ENCODE results near the gene PVR. TPM values are rescaled to one million over a fixed set of nuclear protein-coding genes. Genes with fewer than 3 reads are reported as not detected.

PVR gene, protein sequence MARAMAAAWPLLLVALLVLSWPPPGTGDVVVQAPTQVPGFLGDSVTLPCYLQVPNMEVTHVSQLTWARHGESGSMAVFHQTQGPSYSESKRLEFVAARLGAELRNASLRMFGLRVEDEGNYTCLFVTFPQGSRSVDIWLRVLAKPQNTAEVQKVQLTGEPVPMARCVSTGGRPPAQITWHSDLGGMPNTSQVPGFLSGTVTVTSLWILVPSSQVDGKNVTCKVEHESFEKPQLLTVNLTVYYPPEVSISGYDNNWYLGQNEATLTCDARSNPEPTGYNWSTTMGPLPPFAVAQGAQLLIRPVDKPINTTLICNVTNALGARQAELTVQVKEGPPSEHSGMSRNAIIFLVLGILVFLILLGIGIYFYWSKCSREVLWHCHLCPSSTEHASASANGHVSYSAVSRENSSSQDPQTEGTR
- 10 to 100 TPM in 7 of 8 experiments, 1 to 10 TPM in 1; 9.7 to 62.3 (median 32.0) TPM for total RNA-seq

DNA sequence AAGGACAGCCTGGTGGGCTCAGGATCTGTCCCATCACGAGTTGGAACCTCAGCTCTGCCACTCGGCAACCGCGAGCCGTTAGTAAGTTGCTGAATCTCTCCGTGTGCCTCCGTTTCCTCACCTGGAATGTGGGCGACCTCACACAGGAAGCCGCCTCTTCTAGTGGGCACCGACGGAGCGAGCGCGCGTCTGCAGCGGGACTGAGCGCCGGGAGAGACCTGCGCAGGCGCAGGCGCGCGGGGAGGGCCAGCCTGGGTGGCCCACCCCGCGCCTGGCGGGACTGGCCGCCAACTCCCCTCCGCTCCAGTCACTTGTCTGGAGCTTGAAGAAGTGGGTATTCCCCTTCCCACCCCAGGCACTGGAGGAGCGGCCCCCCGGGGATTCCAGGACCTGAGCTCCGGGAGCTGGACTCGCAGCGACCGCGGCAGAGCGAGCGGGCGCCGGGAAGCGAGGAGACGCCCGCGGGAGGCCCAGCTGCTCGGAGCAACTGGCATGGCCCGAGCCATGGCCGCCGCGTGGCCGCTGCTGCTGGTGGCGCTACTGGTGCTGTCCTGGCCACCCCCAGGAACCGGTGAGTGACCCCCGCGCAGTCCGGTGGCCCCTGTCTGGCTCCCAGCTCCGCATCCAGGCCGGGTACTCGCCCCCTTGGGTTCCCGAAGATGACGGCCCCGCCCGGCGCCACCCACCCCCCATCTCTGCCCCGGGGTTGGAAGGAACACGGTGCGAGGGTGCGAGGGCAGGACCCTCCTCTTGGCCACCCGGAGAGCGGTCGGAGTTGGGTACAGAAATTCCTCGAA lies at the start of gene PVR:
Gene PVR, plus strand, starts transcription at position 306 of the 797 bp plus-strand sequence. Its CDS starts 187 bp downstream, at position 493.
- peak within 1 kb of the TSS; percentile 8 to 39 for H3K27ac ChIP-seq
- H3K4me3 ChIP-seq: peak within 1 kb of the TSS; percentile 53 to 91 (median 62)
- 0 to 6% (median 0%) methylated on average over 3 to 7 of the region's 70 CpGs; no CpG with 5 or more reads in 7 of the 10 experiments for WGBS, 10 experiments
- in situ Hi-C loops (cut with MboI; ENCODE audit: low pct_unique_long_range_greater_than_20kb in 2 of 9, low sequenced_read_pairs in 9 of 9, unreplicated experiment in 9 of 9): no loop called here
- peak; percentile 74 to 89 (median 86) for ATAC-seq (replicated peaks in 6 of 8)
- H3K4me1 ChIP-seq (replicated peaks in 1 of 2): no peaks in the 10 kb centered on the region

DNA sequence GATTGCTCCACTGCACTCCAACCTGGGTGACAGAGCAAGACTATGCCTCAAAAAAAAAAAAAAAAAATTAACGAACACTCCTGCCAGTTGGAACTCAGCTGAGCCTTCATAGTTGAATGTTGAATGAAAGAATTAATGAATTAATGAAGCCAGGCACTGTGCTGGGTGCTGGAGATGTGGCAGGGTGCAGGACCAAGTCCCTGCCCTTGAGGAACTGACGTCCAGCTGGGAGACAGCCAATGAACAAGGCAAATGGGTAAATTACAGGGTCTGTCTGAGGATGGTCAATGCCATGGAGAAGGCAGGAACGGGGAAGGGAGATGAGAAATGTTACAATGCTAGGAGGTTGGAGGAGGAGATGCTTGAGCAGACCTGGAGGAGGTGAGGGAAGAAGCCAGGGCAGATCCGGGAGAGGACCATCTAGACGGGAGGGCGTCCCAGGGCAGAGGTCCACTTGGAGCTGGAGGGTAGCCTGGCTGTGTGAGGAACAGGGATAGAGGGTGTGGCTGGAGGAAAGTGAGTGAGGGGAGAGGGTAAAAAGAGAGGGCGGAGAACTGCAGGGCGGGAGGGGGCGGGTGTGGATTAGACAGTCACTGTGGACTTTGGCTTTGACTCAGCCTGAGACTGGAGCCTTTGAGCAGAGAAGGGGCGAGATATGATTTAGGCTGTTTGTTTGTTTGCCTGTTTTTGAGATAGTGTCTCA lies 47.1 kb upstream of the PVR start:
- Histone ChIP-seq H3K4me3 (no peak overlapping the region), H3K27ac (no peak overlapping the region), H3K4me1 (replicated peaks in 1 of 2) (no peaks in the 10 kb centered on the region)
- in situ Hi-C loops (cut with MboI; ENCODE audit: low pct_unique_long_range_greater_than_20kb in 2 of 9, low sequenced_read_pairs in 9 of 9, unreplicated experiment in 9 of 9): no loop called here
- ATAC-seq (replicated peaks in 6 of 8): peak in 1 of 8 experiments; percentile 18
- WGBS, 10 experiments: 50 to 100% (median 85%) methylated on average over 1 to 5 of the region's 10 CpGs; no CpG with 5 or more reads in 1 of the 10 experiments

DNA sequence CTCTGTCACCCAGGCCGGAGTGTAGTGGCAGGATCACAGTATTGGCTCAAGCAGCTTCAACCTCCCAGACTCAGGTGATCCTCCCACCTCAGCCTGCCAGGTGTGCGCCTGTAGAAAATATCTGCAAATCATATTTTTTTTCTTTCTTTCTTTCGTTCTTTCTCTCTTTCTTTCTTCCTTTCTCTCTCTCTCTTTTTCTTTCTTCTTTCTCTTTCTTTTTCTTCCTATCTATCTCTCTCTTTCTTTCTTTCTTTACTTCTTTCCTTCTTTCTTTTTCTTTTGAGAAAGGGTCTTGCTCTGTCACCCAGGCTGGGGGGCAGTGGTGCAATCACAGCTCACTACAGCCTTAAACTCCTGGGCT lies 46.6 kb upstream of the PVR start:
- in situ Hi-C loops (cut with MboI; ENCODE audit: low pct_unique_long_range_greater_than_20kb in 2 of 9, low sequenced_read_pairs in 9 of 9, unreplicated experiment in 9 of 9): no loop called here
- Histone ChIP-seq H3K4me1 (replicated peaks in 1 of 2) (no peaks in the 10 kb centered on the region), H3K4me3 (no peak overlapping the region), H3K27ac (no peak overlapping the region)
- no peak for ATAC-seq (replicated peaks in 6 of 8)
- 63 to 100% (median 81%) methylated on average over 1 to 3 of the region's 3 CpGs for WGBS, 10 experiments

DNA sequence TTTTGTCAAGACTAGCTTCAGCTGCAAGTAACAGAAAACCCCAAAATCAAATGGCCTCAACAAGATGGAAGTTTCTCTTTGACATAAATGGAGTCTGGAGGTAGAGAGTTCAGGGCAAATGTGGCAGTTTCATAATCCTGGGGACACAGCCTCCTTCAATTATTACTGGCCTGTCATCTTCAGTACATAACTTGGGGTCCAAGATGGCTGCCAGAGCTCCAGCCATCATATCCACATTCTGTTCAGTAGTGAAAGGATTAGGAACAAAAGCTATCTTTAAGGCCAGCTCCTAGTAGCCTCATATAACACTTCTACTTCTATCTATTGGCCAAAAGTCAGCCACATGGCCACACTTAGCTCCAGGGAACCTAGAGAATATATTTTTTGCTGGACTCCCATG lies 45.4 kb upstream of the PVR start:
- in situ Hi-C loops (cut with MboI; ENCODE audit: low pct_unique_long_range_greater_than_20kb in 2 of 9, low sequenced_read_pairs in 9 of 9, unreplicated experiment in 9 of 9): no loop called here
- no peaks in the 10 kb centered on the region for H3K4me1 ChIP-seq (replicated peaks in 1 of 2)
- ATAC-seq (replicated peaks in 6 of 8): no peak
- no peak overlapping the region for H3K4me3 ChIP-seq
- no peak overlapping the region for H3K27ac ChIP-seq

DNA sequence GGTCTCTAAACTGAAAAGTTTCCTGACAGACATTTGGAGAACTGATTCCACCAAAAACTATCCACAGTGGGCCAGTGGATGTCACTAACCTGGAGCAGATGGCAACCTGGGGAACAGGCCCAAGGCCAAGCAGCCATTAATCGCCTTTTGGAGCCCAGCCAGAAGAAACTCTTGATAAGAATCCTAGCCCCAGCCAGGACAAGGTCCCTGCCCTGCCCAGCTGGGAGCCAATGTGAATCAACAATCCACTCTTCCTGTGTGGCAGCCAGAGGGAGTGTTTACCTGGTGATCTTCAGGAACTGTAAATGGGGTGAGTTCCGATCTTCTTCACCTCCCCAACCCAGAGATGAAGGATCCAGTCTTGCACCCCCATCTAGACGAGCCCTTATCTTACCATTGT lies 44.8 kb upstream of the PVR start:
- 75 to 80% (median 79%) methylated on average over 2 to 3 of the region's 3 CpGs; no CpG with 5 or more reads in 7 of the 10 experiments for WGBS, 10 experiments
- in situ Hi-C loops (cut with MboI; ENCODE audit: low pct_unique_long_range_greater_than_20kb in 2 of 9, low sequenced_read_pairs in 9 of 9, unreplicated experiment in 9 of 9): no loop called here
- H3K4me3 ChIP-seq: no peak overlapping the region
- no peaks in the 10 kb centered on the region for H3K4me1 ChIP-seq (replicated peaks in 1 of 2)
- no peak for ATAC-seq (replicated peaks in 6 of 8)
- H3K27ac ChIP-seq: no peak overlapping the region

DNA sequence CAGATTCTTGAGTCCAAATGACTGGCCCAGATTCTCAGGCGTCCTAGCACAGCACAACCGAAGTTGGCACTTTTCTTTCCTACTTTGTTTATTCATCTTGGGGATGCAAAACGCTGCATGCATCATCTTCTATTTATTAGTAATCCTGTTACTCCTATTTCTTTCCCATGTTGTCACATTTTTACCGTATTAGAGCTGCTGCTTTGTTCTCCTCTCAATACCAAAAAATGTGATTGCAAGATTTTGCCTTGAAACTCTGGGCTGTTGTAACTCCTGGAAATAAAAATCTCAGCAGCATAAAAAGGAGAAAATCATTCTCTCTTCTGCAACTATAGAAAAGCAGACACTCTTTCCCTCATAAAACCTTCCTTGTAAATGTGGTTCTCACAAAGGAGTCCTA lies 43.2 kb upstream of the PVR start:
- ATAC-seq (replicated peaks in 6 of 8): no peak

DNA sequence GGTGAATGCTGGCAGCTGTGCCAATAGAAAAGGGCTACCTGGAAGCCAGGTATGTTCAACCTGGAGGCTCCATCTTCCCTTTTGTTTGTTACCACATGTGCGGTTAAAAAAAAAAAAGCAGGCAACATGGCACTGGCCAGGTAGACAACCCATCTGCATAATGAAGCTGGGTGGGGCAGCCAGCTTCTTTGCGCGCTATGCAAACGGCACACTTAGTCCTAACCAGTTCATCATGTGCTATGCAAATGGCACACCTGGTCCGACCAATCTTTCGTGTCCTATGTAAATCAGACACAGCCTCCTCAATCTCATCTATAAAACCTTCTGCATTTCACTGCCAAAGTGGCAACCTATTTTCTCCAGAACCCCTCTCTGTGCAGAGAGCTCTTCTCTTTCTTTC lies 41.6 kb upstream of the PVR start:
- Histone ChIP-seq H3K4me3 (no peak overlapping the region), H3K4me1 (replicated peaks in 1 of 2) (no peaks in the 10 kb centered on the region), H3K27ac (no peak overlapping the region)
- 57 to 91% (median 82%) methylated on average over 2 to 5 of the region's 6 CpGs; no CpG with 5 or more reads in 3 of the 10 experiments for WGBS, 10 experiments
- ATAC-seq (replicated peaks in 6 of 8): peak in 2 of 8 experiments; percentile 16 to 89
- in situ Hi-C loops (cut with MboI; ENCODE audit: low pct_unique_long_range_greater_than_20kb in 2 of 9, low sequenced_read_pairs in 9 of 9, unreplicated experiment in 9 of 9): no loop called here

More for the DNA sequence above, 43.2 kb upstream of the PVR start:
- WGBS, 10 experiments: 0 to 80% (median 70%) methylated on average over 1 to 4 of the region's 4 CpGs; no CpG with 5 or more reads in 1 of the 10 experiments
- H3K27ac ChIP-seq: no peak overlapping the region
- no peak overlapping the region for H3K4me3 ChIP-seq
- in situ Hi-C loops (cut with MboI; ENCODE audit: low pct_unique_long_range_greater_than_20kb in 2 of 9, low sequenced_read_pairs in 9 of 9, unreplicated experiment in 9 of 9): no loop called here
- H3K4me1 ChIP-seq (replicated peaks in 1 of 2): no peaks in the 10 kb centered on the region

DNA sequence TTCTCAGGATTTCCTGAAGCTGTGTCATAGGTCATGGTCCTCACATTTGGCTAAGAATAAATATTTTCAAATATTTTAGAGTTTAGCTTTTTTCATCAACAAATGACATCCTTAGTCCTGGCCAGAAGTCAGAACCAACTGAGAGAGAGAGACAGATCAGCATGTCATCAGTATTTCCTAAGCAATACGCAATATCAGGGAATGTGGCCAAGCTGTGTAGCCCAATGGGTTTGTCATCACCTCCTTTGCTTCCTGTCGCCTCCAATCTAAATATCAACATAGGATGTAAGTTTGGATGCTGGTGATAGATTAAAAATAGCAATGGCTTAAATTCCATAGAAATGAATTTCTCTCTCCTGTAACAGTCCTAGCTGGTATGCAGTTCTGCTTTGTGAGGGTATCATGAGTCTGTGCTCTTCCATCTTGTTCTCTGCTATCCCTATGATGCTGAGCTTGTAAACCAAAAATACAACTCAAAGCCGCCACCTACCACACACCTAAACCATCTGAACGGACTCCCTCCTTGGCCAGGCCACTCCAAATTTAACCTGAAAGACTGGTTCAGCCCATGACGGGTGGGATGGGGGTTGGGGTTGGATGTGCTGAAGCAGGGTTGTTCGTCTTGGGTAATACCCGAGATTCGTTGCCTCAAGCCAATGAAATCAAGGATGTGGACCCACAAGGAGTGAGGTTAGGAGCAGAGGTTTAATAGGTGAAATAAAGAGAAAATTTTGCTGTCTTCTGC lies 40.3 kb upstream of the PVR start:
- H3K27ac ChIP-seq: no peak overlapping the region
- in situ Hi-C loops (cut with MboI; ENCODE audit: low pct_unique_long_range_greater_than_20kb in 2 of 9, low sequenced_read_pairs in 9 of 9, unreplicated experiment in 9 of 9): no loop called here
- no peak overlapping the region for H3K4me3 ChIP-seq
- WGBS, 10 experiments: 31 to 100% (median 71%) methylated on average over 1 to 7 of the region's 8 CpGs; no CpG with 5 or more reads in 2 of the 10 experiments
- no peaks in the 10 kb centered on the region for H3K4me1 ChIP-seq (replicated peaks in 1 of 2)
- peak in 1 of 8 experiments; percentile 34 for ATAC-seq (replicated peaks in 6 of 8)

DNA sequence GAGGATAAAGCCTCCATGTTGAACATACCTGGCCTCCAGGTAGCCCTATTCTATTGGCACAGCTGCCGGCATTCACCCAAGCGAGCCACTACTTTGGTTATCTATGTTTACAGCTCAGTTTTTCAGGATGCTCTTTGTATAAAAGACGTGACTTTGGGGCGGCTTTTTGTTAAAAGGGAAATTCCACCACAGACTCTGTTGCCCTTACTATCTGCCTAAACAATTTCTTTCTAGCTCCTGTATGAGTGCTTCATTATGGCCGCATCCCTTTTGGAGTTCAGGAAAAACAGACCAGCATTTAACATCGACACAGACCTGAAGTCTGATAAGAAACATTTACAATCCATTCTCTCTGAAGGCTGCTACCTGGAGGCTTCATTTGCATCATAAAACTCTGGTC lies 39.5 kb upstream of the PVR start:
- 20 to 91% (median 68%) methylated on average over 1 to 6 of the region's 6 CpGs; no CpG with 5 or more reads in 1 of the 10 experiments for WGBS, 10 experiments
- no peaks in the 10 kb centered on the region for H3K4me1 ChIP-seq (replicated peaks in 1 of 2)
- no peak for ATAC-seq (replicated peaks in 6 of 8)
- in situ Hi-C loops (cut with MboI; ENCODE audit: low pct_unique_long_range_greater_than_20kb in 2 of 9, low sequenced_read_pairs in 9 of 9, unreplicated experiment in 9 of 9): no loop called here
- no peak overlapping the region for H3K27ac ChIP-seq
- no peak overlapping the region for H3K4me3 ChIP-seq

DNA sequence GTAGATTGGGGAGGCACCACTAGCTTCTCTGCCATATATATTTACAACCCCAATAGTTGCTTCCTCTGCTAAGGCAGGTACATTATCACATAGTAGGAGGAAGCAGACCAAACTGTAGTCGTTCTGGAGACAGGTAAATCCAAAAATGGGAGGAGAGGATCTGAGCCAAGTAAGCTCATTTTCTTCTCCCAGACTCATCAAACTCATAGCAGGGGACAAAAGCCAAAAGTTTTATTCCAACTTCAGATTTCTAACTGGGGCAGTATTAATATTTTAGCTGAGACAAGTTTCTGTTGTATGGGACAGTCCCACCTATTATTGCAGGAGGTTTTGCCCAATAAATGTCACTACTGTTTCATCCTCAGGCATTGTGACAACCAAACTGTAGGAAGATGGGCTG lies 38.2 kb upstream of the PVR start:
- in situ Hi-C loops (cut with MboI; ENCODE audit: low pct_unique_long_range_greater_than_20kb in 2 of 9, low sequenced_read_pairs in 9 of 9, unreplicated experiment in 9 of 9): no loop called here
- no peaks in the 10 kb centered on the region for H3K4me1 ChIP-seq (replicated peaks in 1 of 2)
- WGBS, 10 experiments: 33 to 73% (median 40%) methylated on average over 1 of the region's 1 CpG; no CpG with 5 or more reads in 5 of the 10 experiments
- no peak overlapping the region for H3K4me3 ChIP-seq
- no peak for ATAC-seq (replicated peaks in 6 of 8)
- H3K27ac ChIP-seq: no peak overlapping the region

DNA sequence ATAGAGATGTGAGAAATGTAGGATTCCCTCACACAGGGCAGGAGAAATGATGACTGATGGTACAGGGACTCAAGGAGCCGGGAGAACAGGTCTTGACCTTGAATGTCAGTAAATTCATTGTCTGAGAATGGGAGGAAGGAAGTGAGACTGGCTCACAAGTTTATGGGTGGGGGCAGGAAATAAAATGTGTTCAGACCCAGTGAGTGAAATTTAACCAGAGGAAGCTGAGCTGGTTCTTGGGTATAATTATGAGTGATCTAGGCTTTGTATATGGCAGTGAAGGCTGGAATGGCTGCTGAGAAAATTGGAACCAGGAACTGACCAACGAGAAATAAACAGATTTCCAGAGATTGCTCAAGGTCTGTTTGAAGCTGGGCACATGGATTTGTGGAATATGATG lies 36.7 kb upstream of the PVR start:
- in situ Hi-C loops (cut with MboI; ENCODE audit: low pct_unique_long_range_greater_than_20kb in 2 of 9, low sequenced_read_pairs in 9 of 9, unreplicated experiment in 9 of 9): no loop called here
- no peak for ATAC-seq (replicated peaks in 6 of 8)
- Histone ChIP-seq H3K27ac (no peak overlapping the region), H3K4me1 (replicated peaks in 1 of 2) (no peaks in the 10 kb centered on the region), H3K4me3 (no peak overlapping the region)
- 11 to 100% (median 77%) methylated on average over 1 to 2 of the region's 2 CpGs; no CpG with 5 or more reads in 1 of the 10 experiments for WGBS, 10 experiments

DNA sequence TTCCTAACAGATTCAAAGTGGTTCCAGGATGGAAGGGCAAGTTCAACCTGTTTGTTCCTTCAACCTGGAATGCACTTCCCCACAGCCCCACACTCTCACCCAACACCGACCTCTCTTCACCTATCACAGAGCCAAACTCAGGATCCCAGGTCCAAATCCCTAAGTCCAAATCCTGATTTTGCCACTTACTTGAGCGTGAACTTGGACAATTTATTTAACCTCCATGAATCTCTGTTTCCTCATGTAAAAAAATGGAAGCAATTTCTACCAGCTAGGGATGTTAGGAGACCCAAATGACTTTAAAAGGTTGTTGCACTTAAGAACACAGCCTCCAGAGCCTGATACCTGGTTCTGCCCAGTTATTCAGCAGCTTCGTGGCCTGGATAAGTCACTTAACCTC lies 35.8 kb upstream of the PVR start:
- H3K4me3 ChIP-seq: no peak overlapping the region
- 0 to 100% (median 68%) methylated on average over 1 to 3 of the region's 3 CpGs; no CpG with 5 or more reads in 2 of the 10 experiments for WGBS, 10 experiments
- H3K4me1 ChIP-seq (replicated peaks in 1 of 2): no peaks in the 10 kb centered on the region
- H3K27ac ChIP-seq: no peak overlapping the region
- in situ Hi-C loops (cut with MboI; ENCODE audit: low pct_unique_long_range_greater_than_20kb in 2 of 9, low sequenced_read_pairs in 9 of 9, unreplicated experiment in 9 of 9): no loop called here
- no peak for ATAC-seq (replicated peaks in 6 of 8)
